Eye (tissue), 1 donor: ENCODE results near the gene MMP24.
"Not testable (repeated sequence)": the region's sequence is repeated elsewhere in the genome, so short reads cannot be mapped to it uniquely, and the experiment has no call there.

Source experiments
- DNase-seq: peaks from one replicate; pipeline ENCODE4 v3.0.0-alpha.2; 2015

The MMP24 gene

GRCh38 chr20:35314816-35315631 is 88.5 kb downstream of the MMP24 start:
- no peak for DNase-seq

GRCh38 chr20:35315632-35316020 is 89.1 kb downstream of the MMP24 start:
- not testable (repeated sequence) for DNase-seq

GRCh38 chr20:35316086-35316485 is 89.6 kb downstream of the MMP24 start:
- no peak for DNase-seq

GRCh38 chr20:35317416-35318210 is 91.1 kb downstream of the MMP24 start:
- DNase-seq = peak; percentile 75

GRCh38 chr20:35318502-35319157 is 92.1 kb downstream of the MMP24 start:
- DNase-seq = peak; percentile 58

GRCh38 chr20:35319192-35319870 is 92.8 kb downstream of the MMP24 start:
- DNase-seq = peak; percentile 65

GRCh38 chr20:35319871-35320197 is 93.3 kb downstream of the MMP24 start:
- DNase-seq = no peak

- no peak for DNase-seq
These were observed 94.1 kb downstream of the MMP24 start for GRCh38 chr20:35320396-35321126.

- DNase-seq = no peak
These were observed 98.9 kb downstream of the MMP24 start for GRCh38 chr20:35325401-35325800.

GRCh38 chr20:35326021-35326739 is 99.7 kb downstream of the MMP24 start:
- DNase-seq = no peak
